Sigmoid colon (tissue), 4 donors: ENCODE measurements around the gene NOS3.

Source experiments
- CTCF ChIP-seq, 4 experiments: fragments of 450-650 bp in 3 of 4; fragments of 200-600 bp in 1 of 4; IDR thresholded peaks; one replicate each; pipeline ENCODE4 v1.5.1; 2016 to 2019; ENCODE audit warnings: antibody characterized with exemption in 4 of 4, mild to moderate bottlenecking in 3 of 4, moderate library complexity in 2 of 4
- EP300 ChIP-seq, 4 donors: sonication (generic); formaldehyde crosslinking; IDR thresholded peaks; one replicate each; pipeline ENCODE4 v1.6.1; 2017; ENCODE audit warnings: antibody characterized with exemption in 4 of 4
- POLR2A ChIP-seq, 2 donors: fragments of 450-650 bp; IDR thresholded peaks; one replicate each; pipeline ENCODE4 v1.6.1; 2016; ENCODE audit warnings: antibody characterized with exemption in 2 of 2, mild to moderate bottlenecking in 2 of 2, moderate library complexity in 2 of 2
- POLR2AphosphoS5 ChIP-seq, 4 donors: sonication (generic); formaldehyde crosslinking; IDR thresholded peaks; one replicate each; pipeline ENCODE4 v1.6.1; 2017; ENCODE audit warnings: antibody characterized with exemption in 4 of 4

- TF ChIP-seq CTCF (IDR thresholded peaks at IDR 0.05) (peak; percentile 71 to 95 (median 88)), POLR2A (IDR thresholded peaks at IDR 0.05) (no peak), POLR2AphosphoS5 (IDR thresholded peaks at IDR 0.05) (no peak), EP300 (IDR thresholded peaks at IDR 0.05) (no peak)
Observed at GRCh38 chr7:151017953-151018420, 27.2 kb downstream of the NOS3 start.
